DOHH2 (cell line): ENCODE results near the gene RIMBP2.

Experiments used
- H3F3A ChIP-seq: fragments of 200-600 bp; sonication (generic), shearing (Covaris generic); 2 replicates; pipeline ENCODE4 v1.6.0; 2016; ENCODE audit warnings: antibody characterized with exemption, mild to moderate bottlenecking; ENCODE audit not compliant: control insufficient read depth, insufficient read depth
- H3K27ac ChIP-seq: fragments of 200-600 bp; sonication (generic); 2 replicates; pipeline ENCODE4 v1.5.1; 2014; ENCODE audit warnings: low read depth, mild to moderate bottlenecking, low read length, moderate library complexity
- H3K27me3 ChIP-seq: fragments of 200-600 bp; sonication (generic); 2 replicates; pipeline ENCODE4 v1.6.1; 2014; ENCODE audit warnings: mild to moderate bottlenecking, low read length, mixed read lengths; ENCODE audit not compliant: control insufficient read depth
- H3K36me3 ChIP-seq: fragments of 200-600 bp; sonication (generic); 2 replicates; pipeline ENCODE4 v1.6.1; 2014; ENCODE audit warnings: mild to moderate bottlenecking, low read length, moderate library complexity, mixed read lengths; ENCODE audit not compliant: control insufficient read depth
- H3K4me1 ChIP-seq: fragments of 200-600 bp; sonication (generic); 2 replicates; pipeline ENCODE4 v1.6.1; 2014; ENCODE audit warnings: mild to moderate bottlenecking, low read length, mixed read lengths; ENCODE audit not compliant: control insufficient read depth
- H3K4me2 ChIP-seq: fragments of 200-600 bp; sonication (generic); 2 replicates; pipeline ENCODE4 v1.6.0; 2014; ENCODE audit warnings: mild to moderate bottlenecking, low read length, moderate library complexity
- H3K4me3 ChIP-seq: fragments of 200-600 bp; sonication (generic); 2 replicates; pipeline ENCODE4 v1.5.1; 2014; ENCODE audit warnings: mild to moderate bottlenecking, low read length, mixed read lengths
- H3K79me2 ChIP-seq: fragments of 200-600 bp; sonication (generic); 2 replicates; pipeline ENCODE4 v1.6.1; 2014; ENCODE audit warnings: mild to moderate bottlenecking, low read length, mixed read lengths; ENCODE audit not compliant: control insufficient read depth
- H3K9me2 ChIP-seq: fragments of 200-600 bp; sonication (generic); replicated peaks from 2 replicates; pipeline ENCODE4 v1.6.1; 2014; ENCODE audit warnings: mild to moderate bottlenecking, low read length, mixed read lengths; ENCODE audit not compliant: control insufficient read depth
- H3K9me3 ChIP-seq: fragments of 200-600 bp; sonication (generic); 2 replicates; pipeline ENCODE4 v1.6.1; 2014; ENCODE audit warnings: antibody characterized with exemption, low read length, mixed read lengths; ENCODE audit not compliant: control insufficient read depth, insufficient read depth
- H4K20me1 ChIP-seq: fragments of 200-600 bp; sonication (generic); 2 replicates; pipeline ENCODE4 v1.6.0; 2014; ENCODE audit warnings: low read depth, mild to moderate bottlenecking, antibody characterized with exemption, low read length, moderate library complexity; ENCODE audit not compliant: control insufficient read depth, insufficient read depth
- EZH2phosphoT487 ChIP-seq: fragments of 200-600 bp; sonication (generic); IDR thresholded peaks from 2 replicates; pipeline ENCODE4 v1.6.1; 2017; ENCODE audit warnings: borderline replicate concordance, mild to moderate bottlenecking, antibody characterized with exemption, low read length, moderate library complexity, mixed read lengths
- TF ChIP-seq, protein P1 (sequence below): fragments of 200-600 bp; sonication (generic); IDR thresholded peaks from one replicate; pipeline ENCODE4 v1.5.1; 2014; ENCODE audit warnings: antibody characterized with exemption, mild to moderate bottlenecking, low read depth, low read length; ENCODE audit not compliant: poor library complexity, severe bottlenecking

Gene RIMBP2

GRCh38 chr12:130715998-130716968 lies at the start of gene RIMBP2:
Gene RIMBP2 (minus strand): TSS chr12:130716299. CDS start chr12:130479013, 237,286 bp downstream.
- H4K20me1 ChIP-seq = no peaks in the 10 kb centered on the region
- TF ChIP-seq, protein P1, sequence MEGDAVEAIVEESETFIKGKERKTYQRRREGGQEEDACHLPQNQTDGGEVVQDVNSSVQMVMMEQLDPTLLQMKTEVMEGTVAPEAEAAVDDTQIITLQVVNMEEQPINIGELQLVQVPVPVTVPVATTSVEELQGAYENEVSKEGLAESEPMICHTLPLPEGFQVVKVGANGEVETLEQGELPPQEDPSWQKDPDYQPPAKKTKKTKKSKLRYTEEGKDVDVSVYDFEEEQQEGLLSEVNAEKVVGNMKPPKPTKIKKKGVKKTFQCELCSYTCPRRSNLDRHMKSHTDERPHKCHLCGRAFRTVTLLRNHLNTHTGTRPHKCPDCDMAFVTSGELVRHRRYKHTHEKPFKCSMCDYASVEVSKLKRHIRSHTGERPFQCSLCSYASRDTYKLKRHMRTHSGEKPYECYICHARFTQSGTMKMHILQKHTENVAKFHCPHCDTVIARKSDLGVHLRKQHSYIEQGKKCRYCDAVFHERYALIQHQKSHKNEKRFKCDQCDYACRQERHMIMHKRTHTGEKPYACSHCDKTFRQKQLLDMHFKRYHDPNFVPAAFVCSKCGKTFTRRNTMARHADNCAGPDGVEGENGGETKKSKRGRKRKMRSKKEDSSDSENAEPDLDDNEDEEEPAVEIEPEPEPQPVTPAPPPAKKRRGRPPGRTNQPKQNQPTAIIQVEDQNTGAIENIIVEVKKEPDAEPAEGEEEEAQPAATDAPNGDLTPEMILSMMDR = no peak
- no peak for TF ChIP-seq EZH2phosphoT487
- H3K79me2 ChIP-seq = no peaks in the 10 kb centered on the region
- H3K9me3 ChIP-seq = no peaks in the 10 kb centered on the region
- no peaks in the 10 kb centered on the region for H3K9me2 ChIP-seq
- no peaks in the 10 kb centered on the region for H3K36me3 ChIP-seq
- no peaks in the 10 kb centered on the region for H3K4me1 ChIP-seq
- peaks cover 47% of the 10 kb centered on the region for H3K27me3 ChIP-seq
- no peak within 1 kb of the TSS for H3K4me2 ChIP-seq
- no peak within 1 kb of the TSS for H3K27ac ChIP-seq
- H3F3A ChIP-seq = no peaks in the 10 kb centered on the region
- no peak within 1 kb of the TSS for H3K4me3 ChIP-seq

GRCh38 chr12:130765186-130765659 lies 49.1 kb upstream of the RIMBP2 start:
- Histone ChIP-seq H3F3A (peaks cover 6% of the 10 kb centered on the region), H3K27ac (no peak overlapping the region)
- TF ChIP-seq EZH2phosphoT487 = no peak
- TF ChIP-seq, protein P1 = no peak

GRCh38 chr12:130764475-130765185 lies 48.5 kb upstream of the RIMBP2 start:
- Histone ChIP-seq H3K79me2 (no peaks in the 10 kb centered on the region), H3K36me3 (no peaks in the 10 kb centered on the region), H3K4me1 (peaks cover 13% of the 10 kb centered on the region), H3K9me3 (peaks cover 18% of the 10 kb centered on the region), H4K20me1 (no peaks in the 10 kb centered on the region), H3K27me3 (peaks cover 12% of the 10 kb centered on the region; the same call in 1 of the 2 replicates), H3K4me2 (no peak overlapping the region), H3K9me2 (no peaks in the 10 kb centered on the region), H3K4me3 (no peak overlapping the region), H3K27ac (no peak overlapping the region), H3F3A (peaks cover 6% of the 10 kb centered on the region)
- TF ChIP-seq, protein P1 = no peak
- no peak for TF ChIP-seq EZH2phosphoT487

More at GRCh38 chr12:130765186-130765659, 49.1 kb upstream of the RIMBP2 start:
- Histone ChIP-seq H3K4me1 (peaks cover 13% of the 10 kb centered on the region), H3K79me2 (no peaks in the 10 kb centered on the region), H3K27me3 (peaks cover 14% of the 10 kb centered on the region; the same call in 1 of the 2 replicates), H3K4me3 (no peak overlapping the region), H4K20me1 (no peaks in the 10 kb centered on the region), H3K36me3 (no peaks in the 10 kb centered on the region), H3K4me2 (no peak overlapping the region), H3K9me3 (peaks cover 18% of the 10 kb centered on the region), H3K9me2 (no peaks in the 10 kb centered on the region)
